Lung (tissue), 12 donors: ENCODE results near the gene SNCAIP. TPM values are rescaled to one million over a fixed set of nuclear protein-coding genes. Genes with fewer than 3 reads are reported as not detected.

Source experiments
- ATAC-seq: fragments of 200-7000 bp; cut with Tn5 transposase; one replicate; pipeline ENCODE4 v1.9.1; 2020; ENCODE audit warnings: moderate number of reproducible peaks; ENCODE audit not compliant: insufficient read depth, low FRiP score
- DNase-seq, 3 donors: peaks; one replicate each; pipeline ENCODE4 v3.0.0-alpha.2; 2013 to 2017
- H3K27ac ChIP-seq, 2 donors: one replicate each; pipeline ENCODE4 v1.5.1; 2013; ENCODE audit warnings: mild to moderate bottlenecking in 2 of 2, moderate library complexity in 2 of 2, control low read depth in 1 of 2, inconsistent platforms in 1 of 2, low read depth in 1 of 2, low read length in 1 of 2
- H3K27me3 ChIP-seq, 3 donors: one replicate each; pipeline ENCODE4 v1.5.1; 2013; ENCODE audit warnings: low read length in 2 of 3; ENCODE audit not compliant: control insufficient read depth in 3 of 3, insufficient read depth in 3 of 3
- H3K36me3 ChIP-seq, 4 donors: one replicate each; pipeline ENCODE4 v1.5.1; 2013; ENCODE audit warnings: low read length in 4 of 4, mild to moderate bottlenecking in 1 of 4, moderate library complexity in 1 of 4; ENCODE audit not compliant: control insufficient read depth in 4 of 4, insufficient read depth in 4 of 4
- H3K4me1 ChIP-seq, 5 donors: one replicate each; pipeline ENCODE4 v1.5.1; 2013; ENCODE audit warnings: low read length in 5 of 5, mild to moderate bottlenecking in 2 of 5, moderate library complexity in 1 of 5; ENCODE audit not compliant: control insufficient read depth in 5 of 5, insufficient read depth in 5 of 5
- H3K4me3 ChIP-seq: one replicate; pipeline ENCODE4 v1.5.1; 2013; ENCODE audit warnings: mild to moderate bottlenecking, control low read depth, moderate library complexity
- H3K9ac ChIP-seq, 2 donors: one replicate each; pipeline ENCODE4 v1.5.1; 2013; ENCODE audit warnings: low read length in 2 of 2, control low read depth in 1 of 2; ENCODE audit not compliant: insufficient read depth in 1 of 2
- H3K9me3 ChIP-seq, 4 donors: one replicate each; pipeline ENCODE4 v1.5.1; 2013; ENCODE audit warnings: low read length in 3 of 4, mild to moderate bottlenecking in 1 of 4, moderate library complexity in 1 of 4; ENCODE audit not compliant: control insufficient read depth in 4 of 4, insufficient read depth in 3 of 4
- CTCF ChIP-seq: IDR thresholded peaks from 2 replicates; pipeline ENCODE4 v1.5.1; 2012; ENCODE audit warnings: mild to moderate bottlenecking; ENCODE audit errors: control extremely low read depth, extremely low read depth
- WGBS, 2 donors: extraction: QIAGEN DNeasy Blood & Tissue Kit; methylation state at CpG; one replicate each; pipeline ENCODE4 v1.1.7; 2013; 5-methylcytosine and 5-hydroxymethylcytosine counted together
- polyA plus RNA-seq, 2 donors: library from polyadenylated mRNA; stranded (reverse); fragments of 200-250 nt; gene quantifications; one replicate each; pipeline ENCODE4 v1.2.1, GENCODE V29; 2013
- total RNA-seq, 2 donors: library from RNA; depleted of rRNA in 1 of 2; stranded (reverse); fragments of >200 nt in 1 of 2; gene quantifications; one replicate each; pipeline ENCODE4 v1.2.1, GENCODE V29; 2014 to 2021
- donor health status: control.
- donor health status: control.
- donor health status: Bipolar disorder and iron deficiency.
- donor health status: healthy.
- donor health status: DM: yes; HTN: yes; CAD: no.

SNCAIP gene
- total and polyA plus RNA-seq, 4 donors, result 1.4 to 25.7 (median 4.7) TPM

DNA sequence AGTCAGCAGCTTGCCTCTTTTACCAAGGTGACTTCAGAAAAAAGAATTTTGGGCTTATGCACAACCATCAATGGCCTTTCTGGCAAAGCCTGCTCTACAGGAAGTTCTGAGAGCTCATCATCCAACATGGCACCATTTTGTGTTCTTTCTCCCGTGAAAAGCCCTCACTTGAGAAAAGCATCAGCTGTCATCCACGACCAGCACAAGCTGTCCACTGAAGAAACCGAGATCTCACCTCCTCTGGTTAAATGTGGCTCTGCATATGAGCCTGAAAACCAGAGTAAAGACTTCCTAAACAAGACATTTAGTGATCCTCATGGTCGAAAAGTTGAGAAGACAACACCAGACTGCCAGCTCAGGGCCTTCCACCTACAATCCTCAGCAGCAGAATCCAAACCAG lies 111.2 kb downstream of the SNCAIP start:
- peaks cover 0 to 47% (median 0%) of the 10 kb centered on the region in 5 donors for H3K4me1 ChIP-seq
- no peaks in the 10 kb centered on the region for H3K27me3 ChIP-seq
- no peak overlapping the region for H3K4me3 ChIP-seq
- TF ChIP-seq CTCF, result no peak
- H3K9ac ChIP-seq, result no peak overlapping the region
- H3K36me3 ChIP-seq, result peaks cover 0 to 5% (median under 1%) of the 10 kb centered on the region in 4 donors
- no peak for DNase-seq
- ATAC-seq, result no peak
- H3K27ac ChIP-seq, result no peak overlapping the region
- no peaks in the 10 kb centered on the region for H3K9me3 ChIP-seq
- WGBS, 2 donors, result 88 to 89% methylated on average over 4 of the region's 4 CpGs

DNA sequence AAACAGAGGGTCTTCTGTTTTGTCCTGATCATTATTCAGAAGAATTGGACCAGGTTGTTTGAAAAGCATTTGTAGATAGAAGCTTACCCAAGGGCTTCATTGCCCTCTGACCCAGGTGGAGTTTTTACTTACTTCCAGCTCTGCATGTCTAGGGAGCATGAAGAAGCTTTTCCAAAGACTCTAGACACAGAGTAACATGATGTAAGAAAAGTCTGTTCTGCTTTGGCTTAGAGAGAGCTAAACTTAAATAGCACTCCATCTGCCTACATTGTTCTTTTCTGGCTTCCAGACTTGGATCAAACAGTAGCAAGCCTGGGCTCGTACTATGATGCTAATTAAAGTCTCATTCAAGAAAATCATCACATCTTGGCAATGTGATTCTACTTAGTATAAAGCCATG lies 112.1 kb downstream of the SNCAIP start:
- DNase-seq (peak in 2 of 3 donors; percentile 69 to 85), ATAC-seq (no peak)
- whole genome bisulfite sequencing, 2 donors, result 72 to 85% methylated on average over 1 of the region's 1 CpG

DNA sequence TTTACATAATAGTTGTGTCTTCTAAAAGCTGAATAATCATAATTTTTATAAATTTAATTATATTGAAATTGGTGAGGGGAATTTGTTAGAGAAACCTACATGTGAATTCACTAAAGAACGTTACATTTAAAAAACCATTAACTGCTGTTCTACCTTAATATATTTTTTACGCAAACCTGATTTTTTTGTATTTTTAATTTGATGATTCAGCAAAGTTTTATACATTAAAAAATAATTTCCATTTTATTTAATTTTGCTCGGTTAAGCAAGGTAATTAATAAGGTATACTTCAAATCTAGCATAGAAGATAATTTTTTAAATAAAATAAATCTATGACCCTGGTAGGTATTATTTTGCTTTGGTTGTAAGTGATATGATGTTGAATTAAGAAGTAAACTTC lies 114.3 kb downstream of the SNCAIP start:
- no peaks in the 10 kb centered on the region for H3K27me3 ChIP-seq
- H3K9me3 ChIP-seq, result no peaks in the 10 kb centered on the region
- 82 to 96% methylated on average over 3 of the region's 3 CpGs for WGBS, 2 donors
- no peak for TF ChIP-seq CTCF
- H3K36me3 ChIP-seq, result peaks cover 0 to 5% (median 2%) of the 10 kb centered on the region in 4 donors
- H3K9ac ChIP-seq, result no peak overlapping the region
- ATAC-seq (no peak), DNase-seq (no peak)
- no peak overlapping the region for H3K27ac ChIP-seq
- no peak overlapping the region for H3K4me3 ChIP-seq
- H3K4me1 ChIP-seq, result peaks cover 0 to 24% (median 0%) of the 10 kb centered on the region in 5 donors

More for the DNA sequence above, 112.1 kb downstream of the SNCAIP start:
- no peaks in the 10 kb centered on the region for H3K9me3 ChIP-seq
- no peaks in the 10 kb centered on the region for H3K27me3 ChIP-seq
- H3K27ac ChIP-seq, result no peak overlapping the region
- no peak overlapping the region for H3K4me3 ChIP-seq
- H3K36me3 ChIP-seq, result peaks cover 0 to 5% (median 2%) of the 10 kb centered on the region in 4 donors
- no peak overlapping the region for H3K9ac ChIP-seq
- TF ChIP-seq CTCF, result no peak
- H3K4me1 ChIP-seq, result peaks cover 0 to 42% (median 0%) of the 10 kb centered on the region in 5 donors

GRCh38 chr5:122427621-122428020 lies 115.6 kb downstream of the SNCAIP start:
- H3K27ac ChIP-seq, result no peak overlapping the region
- H3K4me1 ChIP-seq, result peaks cover 0 to 14% (median 0%) of the 10 kb centered on the region in 5 donors
- no peak overlapping the region for H3K9ac ChIP-seq
- ATAC-seq (no peak), DNase-seq (no peak)
- peaks cover 0 to 5% (median 2%) of the 10 kb centered on the region in 4 donors for H3K36me3 ChIP-seq
- no peaks in the 10 kb centered on the region for H3K27me3 ChIP-seq
- H3K9me3 ChIP-seq, result no peaks in the 10 kb centered on the region
- no peak overlapping the region for H3K4me3 ChIP-seq
- no peak for TF ChIP-seq CTCF
- 93% methylated on average over 2 of the region's 2 CpGs for WGBS, 2 donors
